Smooth muscle cell (in vitro differentiated cells): ENCODE data around the gene WASF1. TPM values are rescaled to one million over a fixed set of nuclear protein-coding genes. Genes with fewer than 3 reads are reported as not detected.

Source experiments
- DNase-seq: peaks from one replicate; lab custom pipeline; 2025; ENCODE audit not compliant: unreplicated experiment; lab: John Stamatoyannopoulos, UW
- H2AFZ ChIP-seq: fragments of 200-600 bp; sonication (generic); 2 replicates; pipeline ENCODE4 v1.6.0; 2016; ENCODE audit warnings: antibody characterized with exemption, low read depth, mild to moderate bottlenecking
- H3F3A ChIP-seq: fragments of 200-600 bp; sonication (generic); 2 replicates; pipeline ENCODE4 v1.6.0; 2017; ENCODE audit warnings: antibody characterized with exemption, low read depth
- H3K27ac ChIP-seq: fragments of 200-600 bp; sonication (generic); 2 replicates; pipeline ENCODE4 v1.5.1; 2016; ENCODE audit warnings: low read depth, mild to moderate bottlenecking
- H3K27me3 ChIP-seq: fragments of 200-600 bp; sonication (generic); 2 replicates; pipeline ENCODE4 v1.6.1; 2016; ENCODE audit warnings: low read depth, mild to moderate bottlenecking
- H3K36me3 ChIP-seq: fragments of 200-600 bp; sonication (generic); 2 replicates; pipeline ENCODE4 v1.5.1; 2016; ENCODE audit warnings: low read depth
- H3K4me1 ChIP-seq: fragments of 200-600 bp; sonication (generic); 2 replicates; pipeline ENCODE4 v1.5.1; 2016; ENCODE audit warnings: low read depth
- H3K4me2 ChIP-seq: fragments of 200-600 bp; sonication (generic); 2 replicates; pipeline ENCODE4 v1.6.0; 2016; ENCODE audit warnings: mild to moderate bottlenecking
- H3K4me3 ChIP-seq: fragments of 200-600 bp; sonication (generic); 2 replicates; pipeline ENCODE4 v1.5.1; 2016; ENCODE audit warnings: mild to moderate bottlenecking
- H3K79me2 ChIP-seq: fragments of 200-600 bp; sonication (generic); 2 replicates; pipeline ENCODE4 v1.6.0; 2016; ENCODE audit warnings: low read depth, mild to moderate bottlenecking
- H3K9ac ChIP-seq: fragments of 200-600 bp; sonication (generic); 2 replicates; pipeline ENCODE4 v1.6.0; 2016; ENCODE audit warnings: low read depth
- H3K9me3 ChIP-seq: fragments of 200-600 bp; sonication (generic); replicated peaks from 2 replicates; pipeline ENCODE4 v1.5.1; 2016; ENCODE audit warnings: low read depth
- H4K20me1 ChIP-seq: fragments of 200-600 bp; sonication (generic); 2 replicates; pipeline ENCODE4 v1.6.0; 2016; ENCODE audit warnings: low read depth
- CTCF ChIP-seq: fragments of 200-600 bp; sonication (generic); IDR thresholded peaks from 2 replicates; pipeline ENCODE4 v1.5.1; 2017; ENCODE audit warnings: borderline replicate concordance, mild to moderate bottlenecking, antibody characterized with exemption; ENCODE audit not compliant: insufficient read depth, poor library complexity, severe bottlenecking
- WGBS: methylation state at CpG from one replicate; pipeline ENCODE4 v1.1.7; 2016; ENCODE audit warnings: low lambda C conversion rate; 5-methylcytosine and 5-hydroxymethylcytosine counted together
- polyA plus RNA-seq: library from polyadenylated mRNA; unstranded; fragments of >200 nt; fragmentation: Nextera tagmentation; extraction: Ambion mirVana; gene quantifications from 2 replicates; pipeline ENCODE4 v1.2.1, GENCODE V29; 2016
- total RNA-seq: library from RNA; depleted of rRNA; stranded (reverse); fragments of >200 nt; gene quantifications from 2 replicates; pipeline ENCODE4 v1.2.3, GENCODE V29; 2014

Gene WASF1
- total and polyA plus RNA-seq, 2 experiments from 2014 or later: 16.9 to 26.5 TPM

GRCh38 chr6:110116258-110116657 is 63.2 kb downstream of the WASF1 start:
- DNase-seq: no peak
- no peak for TF ChIP-seq CTCF
- 76% methylated on average over 8 of the region's 8 CpGs for WGBS

GRCh38 chr6:110114004-110114403 is 65.5 kb downstream of the WASF1 start:
- no peaks in the 10 kb centered on the region for H3K27me3 ChIP-seq
- H3K36me3 ChIP-seq: no peaks in the 10 kb centered on the region
- H3K4me3 ChIP-seq: no peak overlapping the region
- H3K9me3 ChIP-seq: no peaks in the 10 kb centered on the region
- H3K4me1 ChIP-seq: no peaks in the 10 kb centered on the region
- no peaks in the 10 kb centered on the region for H3F3A ChIP-seq
- H3K79me2 ChIP-seq: no peaks in the 10 kb centered on the region
- no peak for DNase-seq
- TF ChIP-seq CTCF: no peak
- H2AFZ ChIP-seq: no peak overlapping the region
- H3K9ac ChIP-seq: no peak overlapping the region
- peaks cover 8% of the 10 kb centered on the region for H4K20me1 ChIP-seq
- H3K4me2 ChIP-seq: no peak overlapping the region
- no peak overlapping the region for H3K27ac ChIP-seq

More at GRCh38 chr6:110116258-110116657, 63.2 kb downstream of the WASF1 start:
- no peaks in the 10 kb centered on the region for H3K27me3 ChIP-seq
- H3K4me2 ChIP-seq: no peak overlapping the region
- no peaks in the 10 kb centered on the region for H3K36me3 ChIP-seq
- H3K4me1 ChIP-seq: no peaks in the 10 kb centered on the region
- H2AFZ ChIP-seq: no peak overlapping the region
- H3K27ac ChIP-seq: no peak overlapping the region
- H3F3A ChIP-seq: no peaks in the 10 kb centered on the region
- H4K20me1 ChIP-seq: peaks cover 10% of the 10 kb centered on the region
- H3K4me3 ChIP-seq: no peak overlapping the region
- H3K79me2 ChIP-seq: no peaks in the 10 kb centered on the region
- no peak overlapping the region for H3K9ac ChIP-seq
- no peaks in the 10 kb centered on the region for H3K9me3 ChIP-seq

GRCh38 chr6:110105296-110105695 is 74.2 kb downstream of the WASF1 start:
- no peak overlapping the region for H3K27ac ChIP-seq
- no peak for DNase-seq
- WGBS: 96% methylated on average over 4 of the region's 4 CpGs
- no peaks in the 10 kb centered on the region for H3K9me3 ChIP-seq
- H3K4me2 ChIP-seq: no peak overlapping the region
- H4K20me1 ChIP-seq: no peaks in the 10 kb centered on the region
- H3K4me1 ChIP-seq: peaks cover 4% of the 10 kb centered on the region
- H3K36me3 ChIP-seq: no peaks in the 10 kb centered on the region
- H3K27me3 ChIP-seq: no peaks in the 10 kb centered on the region
- no peak overlapping the region for H2AFZ ChIP-seq
- no peaks in the 10 kb centered on the region for H3K79me2 ChIP-seq
- no peak for TF ChIP-seq CTCF
- H3K4me3 ChIP-seq: no peak overlapping the region
- H3K9ac ChIP-seq: no peak overlapping the region
- no peaks in the 10 kb centered on the region for H3F3A ChIP-seq

- Histone ChIP-seq H4K20me1 (no peaks in the 10 kb centered on the region), H2AFZ (no peak overlapping the region), H3F3A (no peaks in the 10 kb centered on the region), H3K4me2 (no peak overlapping the region), H3K9me3 (no peaks in the 10 kb centered on the region), H3K36me3 (no peaks in the 10 kb centered on the region), H3K4me1 (peaks cover 4% of the 10 kb centered on the region), H3K27ac (no peak overlapping the region), H3K9ac (no peak overlapping the region), H3K79me2 (no peaks in the 10 kb centered on the region), H3K4me3 (no peak overlapping the region), H3K27me3 (no peaks in the 10 kb centered on the region)
- 97% methylated on average over 4 of the region's 4 CpGs for WGBS
- no peak for DNase-seq
- no peak for TF ChIP-seq CTCF
Observed at GRCh38 chr6:110103260-110103659, 76.2 kb downstream of the WASF1 start.
